WERI-Rb-1 (cell line): Measurements from ENCODE around the gene ITPR2.

Source experiments
- DNase-seq: peaks from one replicate; pipeline ENCODE4 v3.0.0-alpha.2; 2020
- H3K27ac ChIP-seq: fragments of 250-450 bp; sonication (Bioruptor Pico); 2 replicates; pipeline ENCODE4 v1.5.1; 2020; ENCODE audit warnings: mild to moderate bottlenecking, moderate library complexity
- H3K27me3 ChIP-seq: fragments of 250-450 bp; sonication (Bioruptor Pico); 2 replicates; pipeline ENCODE4 v1.5.1; 2021; ENCODE audit warnings: mild to moderate bottlenecking, low read depth, moderate library complexity; ENCODE audit not compliant: insufficient read depth, severe bottlenecking
- H3K36me3 ChIP-seq: fragments of 250-450 bp; sonication (Bioruptor Pico); 2 replicates; pipeline ENCODE4 v1.5.1; 2020; ENCODE audit warnings: mild to moderate bottlenecking, moderate library complexity
- H3K4me3 ChIP-seq: 2 replicates; pipeline ENCODE4 v1.5.1; 2011; ENCODE audit warnings: low read depth, mild to moderate bottlenecking, control low read depth, low read length
- H3K9me3 ChIP-seq: fragments of 250-450 bp; sonication (Bioruptor Pico); 2 replicates; pipeline ENCODE4 v1.5.1; 2021; ENCODE audit warnings: mild to moderate bottlenecking, moderate library complexity; ENCODE audit not compliant: severe bottlenecking
- TF ChIP-seq, protein P1 (sequence below): IDR thresholded peaks from 2 replicates; pipeline ENCODE4 v1.5.1; 2011; ENCODE audit warnings: low read depth, mild to moderate bottlenecking, control low read depth, inconsistent platforms, low read length

The ITPR2 gene

DNA sequence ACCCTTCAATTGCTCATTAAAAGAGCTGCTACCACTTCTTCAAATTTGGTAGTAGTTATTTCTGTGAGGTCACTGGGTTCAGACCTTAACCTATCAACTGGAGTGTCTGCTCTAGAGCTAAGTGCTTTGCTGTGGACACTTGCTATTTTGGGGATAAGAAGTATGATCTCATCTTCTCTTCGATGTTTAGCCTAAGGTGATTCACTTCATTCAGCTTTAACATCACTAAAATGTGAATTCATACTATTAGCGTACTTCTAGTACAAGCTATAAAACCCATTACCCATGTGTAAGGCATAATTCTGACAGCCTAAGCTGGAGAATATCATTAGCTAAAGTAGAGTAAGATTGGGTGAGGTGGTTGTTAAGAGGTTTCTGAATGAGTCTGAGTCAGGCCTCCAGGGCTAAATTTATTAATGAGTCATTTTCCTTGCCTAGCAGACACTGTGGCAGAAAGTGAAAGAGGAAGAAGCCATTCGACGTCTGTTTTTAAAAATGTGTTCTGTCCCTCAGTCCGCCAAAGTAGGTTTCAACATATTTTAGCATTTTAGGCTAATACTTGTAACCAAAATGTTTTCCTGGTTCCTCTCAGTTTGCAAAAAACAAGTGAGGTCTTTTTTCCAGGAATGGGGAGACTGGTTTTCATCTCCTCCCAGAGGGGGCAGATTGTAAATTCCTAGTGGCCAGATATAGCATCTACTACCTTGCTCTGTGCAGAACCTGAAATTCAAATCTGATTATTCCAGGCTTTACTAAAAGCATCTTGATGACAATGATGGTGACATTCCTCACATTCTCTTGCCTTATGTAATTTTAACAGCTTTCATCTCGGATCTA, 534.0 kb downstream of the ITPR2 start:
- TF ChIP-seq, protein P1, sequence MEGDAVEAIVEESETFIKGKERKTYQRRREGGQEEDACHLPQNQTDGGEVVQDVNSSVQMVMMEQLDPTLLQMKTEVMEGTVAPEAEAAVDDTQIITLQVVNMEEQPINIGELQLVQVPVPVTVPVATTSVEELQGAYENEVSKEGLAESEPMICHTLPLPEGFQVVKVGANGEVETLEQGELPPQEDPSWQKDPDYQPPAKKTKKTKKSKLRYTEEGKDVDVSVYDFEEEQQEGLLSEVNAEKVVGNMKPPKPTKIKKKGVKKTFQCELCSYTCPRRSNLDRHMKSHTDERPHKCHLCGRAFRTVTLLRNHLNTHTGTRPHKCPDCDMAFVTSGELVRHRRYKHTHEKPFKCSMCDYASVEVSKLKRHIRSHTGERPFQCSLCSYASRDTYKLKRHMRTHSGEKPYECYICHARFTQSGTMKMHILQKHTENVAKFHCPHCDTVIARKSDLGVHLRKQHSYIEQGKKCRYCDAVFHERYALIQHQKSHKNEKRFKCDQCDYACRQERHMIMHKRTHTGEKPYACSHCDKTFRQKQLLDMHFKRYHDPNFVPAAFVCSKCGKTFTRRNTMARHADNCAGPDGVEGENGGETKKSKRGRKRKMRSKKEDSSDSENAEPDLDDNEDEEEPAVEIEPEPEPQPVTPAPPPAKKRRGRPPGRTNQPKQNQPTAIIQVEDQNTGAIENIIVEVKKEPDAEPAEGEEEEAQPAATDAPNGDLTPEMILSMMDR, result no peak
- no peak for DNase-seq
- no peaks in the 10 kb centered on the region for H3K9me3 ChIP-seq
- no peak overlapping the region for H3K4me3 ChIP-seq
- no peaks in the 10 kb centered on the region for H3K36me3 ChIP-seq
- no peak overlapping the region for H3K27ac ChIP-seq
- no peaks in the 10 kb centered on the region for H3K27me3 ChIP-seq

DNA sequence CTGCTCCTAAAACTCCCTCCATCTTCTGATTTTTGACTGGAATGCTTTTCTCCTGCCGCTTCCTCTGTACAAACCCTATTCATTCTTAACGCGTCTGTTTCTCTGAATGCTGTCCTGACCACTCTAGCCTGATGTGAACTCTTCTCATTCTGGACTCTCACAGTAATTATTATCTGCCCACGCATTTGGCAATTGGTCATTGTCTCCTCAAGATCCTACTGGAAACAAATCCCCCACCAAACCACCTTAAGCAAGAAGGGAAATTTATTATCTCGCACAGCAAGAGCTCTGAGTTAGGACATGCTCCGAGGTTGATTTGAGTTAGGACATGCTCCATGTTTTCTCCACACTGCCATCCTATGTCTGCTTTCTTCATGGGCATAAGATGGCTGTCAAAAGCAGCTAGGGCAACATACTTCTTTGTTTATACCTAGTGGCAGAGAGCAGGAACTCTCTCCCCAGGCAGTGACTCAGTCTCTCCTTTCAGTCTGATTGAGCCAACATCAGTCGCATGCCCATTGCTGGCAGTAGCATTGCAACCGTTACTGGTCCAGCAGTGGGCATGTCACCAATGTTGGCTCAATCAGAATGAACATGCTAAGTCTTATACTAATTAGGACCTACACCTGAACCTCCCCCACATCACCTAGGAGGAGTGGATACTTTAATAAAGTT, 535.5 kb downstream of the ITPR2 start:
- Histone ChIP-seq H3K9me3 (no peaks in the 10 kb centered on the region), H3K27ac (no peak overlapping the region), H3K27me3 (no peaks in the 10 kb centered on the region), H3K36me3 (no peaks in the 10 kb centered on the region), H3K4me3 (no peak overlapping the region)
- TF ChIP-seq, protein P1, result no peak
- no peak for DNase-seq

DNA sequence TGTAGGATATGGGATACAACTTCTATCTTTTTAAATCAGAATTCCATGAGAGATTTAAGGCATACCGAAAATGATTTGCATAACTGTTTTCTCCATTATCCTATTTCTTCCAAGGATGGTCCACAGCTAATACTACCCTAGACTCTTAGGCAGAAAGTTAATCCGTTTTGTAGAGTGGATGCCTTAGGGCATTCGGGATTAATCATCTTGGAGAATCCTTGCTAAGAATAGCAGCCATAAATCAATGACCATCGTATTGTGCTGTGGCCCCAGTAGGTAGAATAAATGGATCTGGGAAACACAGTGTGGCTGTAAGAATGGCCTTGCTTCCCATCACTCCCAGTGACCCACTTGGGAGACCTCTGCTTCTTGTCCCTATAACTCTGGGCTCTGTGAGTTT, 538.0 kb downstream of the ITPR2 start:
- H3K4me3 ChIP-seq, result no peak overlapping the region
- H3K27me3 ChIP-seq, result no peaks in the 10 kb centered on the region
- H3K36me3 ChIP-seq, result no peaks in the 10 kb centered on the region
- TF ChIP-seq, protein P1, result no peak
- peak; percentile 11 for DNase-seq
- H3K9me3 ChIP-seq, result no peaks in the 10 kb centered on the region
- H3K27ac ChIP-seq, result no peak overlapping the region

DNA sequence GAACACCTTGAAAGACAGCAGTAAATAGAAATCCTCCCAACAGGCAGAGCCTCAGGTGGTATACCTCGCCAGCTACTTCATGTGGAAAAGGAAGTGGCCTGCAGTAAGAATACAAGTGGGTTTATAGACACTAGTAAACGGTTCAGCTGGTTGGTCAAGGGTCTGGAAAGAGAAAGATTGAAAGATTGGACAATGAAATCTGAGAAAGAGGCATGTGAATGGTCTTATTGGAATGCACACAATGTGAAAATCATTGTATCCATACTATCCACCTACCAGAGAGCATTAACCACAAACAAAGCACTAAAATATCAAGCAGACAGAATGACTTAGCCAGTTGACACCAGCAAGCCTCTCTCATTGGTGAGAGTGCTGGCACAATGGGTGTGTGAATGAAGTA, 539.4 kb downstream of the ITPR2 start:
- Histone ChIP-seq H3K36me3 (no peaks in the 10 kb centered on the region), H3K4me3 (no peak overlapping the region), H3K27ac (no peak overlapping the region), H3K9me3 (no peaks in the 10 kb centered on the region), H3K27me3 (no peaks in the 10 kb centered on the region)
- TF ChIP-seq, protein P1, result no peak
- no peak for DNase-seq

DNA sequence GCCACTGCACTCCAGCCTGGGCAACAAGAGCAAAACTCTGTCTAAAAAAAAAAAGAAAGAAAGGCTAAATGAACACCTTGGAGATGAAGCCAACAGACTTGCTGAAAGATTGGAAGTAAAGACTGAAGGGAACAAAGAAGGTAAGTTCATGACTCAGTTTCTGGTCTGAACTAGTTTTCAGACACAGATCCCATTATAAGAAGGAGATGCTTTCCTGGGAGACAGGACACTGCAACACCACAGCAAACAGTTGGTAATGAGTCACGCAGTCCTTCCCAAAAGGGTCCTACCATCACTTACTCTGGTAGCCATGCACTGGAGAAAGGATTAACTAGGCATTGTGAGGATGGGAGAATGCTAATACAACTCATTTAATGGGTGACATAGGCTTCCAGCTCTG, 540.4 kb downstream of the ITPR2 start:
- DNase-seq, result no peak
- no peaks in the 10 kb centered on the region for H3K36me3 ChIP-seq

More for the DNA sequence above, 540.4 kb downstream of the ITPR2 start:
- TF ChIP-seq, protein P1, result no peak
- Histone ChIP-seq H3K9me3 (no peaks in the 10 kb centered on the region), H3K4me3 (no peak overlapping the region), H3K27ac (no peak overlapping the region), H3K27me3 (no peaks in the 10 kb centered on the region)
